IMR-90 (cell line): Measurements from ENCODE around the gene SASH1. TPM values are rescaled to one million over a fixed set of nuclear protein-coding genes. Genes with fewer than 3 reads are reported as not detected.

Experiments
- ATAC-seq: fragments of 200-7000 bp; cut with Tn5 transposase; 2 replicates; pipeline ENCODE4 v1.9.1; 2020; ENCODE audit warnings: low read depth, mild to moderate bottlenecking, moderate library complexity
- BruUV-seq: library from RNA; stranded (reverse); fragments of 400-500 nt; replicated peaks from 2 replicates; lab custom pipeline; 2021; lab: Mats Ljungman, UMichigan
- CTCF ChIA-PET: fragments of 300-600 bp; formaldehyde crosslinking; extraction: SDS; loops from one replicate; lab custom pipeline; 2021; ENCODE audit warnings: antibody characterized with exemption; lab: Yijun Ruan, JAX
- POLR2A ChIA-PET: fragments of 300-600 bp; sonication (Branson Sonifier 250); formaldehyde crosslinking; loops from one replicate; lab custom pipeline; 2022; ENCODE audit warnings: antibody characterized with exemption; ENCODE audit not compliant: unreplicated experiment; lab: Charles Lee
- DNase-seq: peaks from one replicate; pipeline ENCODE4 v3.0.0; 2013
- H2AFZ ChIP-seq: replicated peaks from 2 replicates; pipeline ENCODE3; 2013; ENCODE audit warnings: low read length, mild to moderate bottlenecking; ENCODE audit not compliant: poor library complexity
- H2AK5ac ChIP-seq: 2 replicates; pipeline ENCODE4 v1.6.1; 2013; ENCODE audit warnings: low read depth, low read length, inconsistent platforms
- H2AK9ac ChIP-seq: replicated peaks from 2 replicates; pipeline ENCODE3; 2013; ENCODE audit warnings: mild to moderate bottlenecking, low read depth, low read length, moderate library complexity; ENCODE audit not compliant: poor library complexity
- H2BK120ac ChIP-seq: 2 replicates; pipeline ENCODE4 v1.6.1; 2013; ENCODE audit warnings: low read depth, low read length, inconsistent platforms
- H2BK15ac ChIP-seq: 3 replicates; pipeline ENCODE4 v1.6.1; 2013; ENCODE audit warnings: low read depth, low read length, inconsistent platforms
- H2BK20ac ChIP-seq: 2 replicates; pipeline ENCODE4 v1.6.1; 2013; ENCODE audit warnings: low read depth, mild to moderate bottlenecking, inconsistent platforms, low read length, moderate library complexity
- H2BK5ac ChIP-seq: 2 replicates; pipeline ENCODE4 v1.6.1; 2013; ENCODE audit warnings: mild to moderate bottlenecking, low read depth, low read length, inconsistent platforms; ENCODE audit not compliant: poor library complexity, severe bottlenecking
- H3K14ac ChIP-seq: replicated peaks from 2 replicates; pipeline ENCODE4 v1.6.1; 2013; ENCODE audit warnings: low read depth, low read length, inconsistent platforms
- H3K18ac ChIP-seq: 2 replicates; pipeline ENCODE4 v1.6.1; 2013; ENCODE audit warnings: low read depth, low read length, control low read depth
- H3K23ac ChIP-seq: 2 replicates; pipeline ENCODE4 v1.6.1; 2013; ENCODE audit warnings: low read depth, low read length, inconsistent platforms
- H3K27ac ChIP-seq: 2 replicates; pipeline ENCODE4 v1.5.1; 2013; ENCODE audit warnings: mild to moderate bottlenecking, control low read depth, low read length; ENCODE audit not compliant: insufficient read depth
- H3K27me3 ChIP-seq: 2 replicates; pipeline ENCODE4 v1.6.1; 2013; ENCODE audit warnings: low read length; ENCODE audit not compliant: control insufficient read depth, insufficient read depth
- H3K36me3 ChIP-seq: 2 replicates; pipeline ENCODE4 v1.6.1; 2013; ENCODE audit warnings: low read length, mixed read lengths; ENCODE audit not compliant: control insufficient read depth, insufficient read depth
- H3K4ac ChIP-seq: 2 replicates; pipeline ENCODE4 v1.6.1; 2013; ENCODE audit warnings: low read depth, low read length, inconsistent platforms
- H3K4me1 ChIP-seq: 2 replicates; pipeline ENCODE4 v1.6.1; 2013; ENCODE audit warnings: low read length, mixed read lengths; ENCODE audit not compliant: control insufficient read depth, insufficient read depth
- H3K4me2 ChIP-seq: 2 replicates; pipeline ENCODE4 v1.6.1; 2013; ENCODE audit warnings: low read depth, mild to moderate bottlenecking, control low read depth, low read length, moderate library complexity
- H3K4me3 ChIP-seq: 2 replicates; pipeline ENCODE4 v1.5.1; 2013; ENCODE audit warnings: low read depth, mild to moderate bottlenecking, control low read depth, low read length, moderate library complexity; ENCODE audit not compliant: insufficient read depth
- H3K56ac ChIP-seq: 2 replicates; pipeline ENCODE4 v1.6.1; 2013; ENCODE audit warnings: low read length, inconsistent platforms; ENCODE audit not compliant: insufficient read depth; ENCODE audit errors: extremely low read depth
- H3K79me1 ChIP-seq, 2 experiments: 2 replicates each; pipeline ENCODE4 v1.6.1; 2013; ENCODE audit warnings: low read length in 2 of 2, inconsistent platforms in 1 of 2, low read depth in 1 of 2
- H3K9ac ChIP-seq: 2 replicates; pipeline ENCODE4 v1.6.1; 2013; ENCODE audit warnings: low read depth, low read length, control low read depth
- H3K9me1 ChIP-seq: 2 replicates; pipeline ENCODE4 v1.6.1; 2013; ENCODE audit warnings: low read length, inconsistent platforms; ENCODE audit not compliant: insufficient read depth
- H3K9me3 ChIP-seq: 2 replicates; pipeline ENCODE4 v1.6.1; 2013; ENCODE audit warnings: low read length; ENCODE audit not compliant: control insufficient read depth, insufficient read depth
- H4K20me1 ChIP-seq: 2 replicates; pipeline ENCODE4 v1.6.1; 2013; ENCODE audit warnings: low read length, inconsistent platforms; ENCODE audit not compliant: insufficient read depth
- H4K5ac ChIP-seq: 2 replicates; pipeline ENCODE4 v1.6.1; 2013; ENCODE audit warnings: mild to moderate bottlenecking, low read depth, low read length, control low read depth
- H4K8ac ChIP-seq, 2 experiments: 2 replicates each; pipeline ENCODE4 v1.6.1; 2013; ENCODE audit warnings: low read depth in 2 of 2, low read length in 2 of 2, control low read depth in 1 of 2, inconsistent platforms in 1 of 2
- H4K91ac ChIP-seq: 2 replicates; pipeline ENCODE4 v1.6.1; 2013; ENCODE audit warnings: low read depth, low read length, inconsistent platforms; ENCODE audit not compliant: insufficient read depth
- CTCF ChIP-seq: conservative IDR thresholded peaks from 2 replicates; pipeline ENCODE4 v1.5.1; 2012; ENCODE audit warnings: mild to moderate bottlenecking, low read depth, low read length, improper control_type of control experiment
- ELK1 ChIP-seq: fragments of 150-350 bp; IDR thresholded peaks from 2 replicates; pipeline ENCODE4 v1.6.1; 2016; ENCODE audit warnings: low read depth, mild to moderate bottlenecking, low read length, moderate library complexity, borderline replicate concordance
- FOS ChIP-seq: fragments of 150-350 bp; IDR thresholded peaks from 2 replicates; pipeline ENCODE4 v1.6.1; 2016; ENCODE audit warnings: low read depth, low read length
- MXI1 ChIP-seq: IDR thresholded peaks from 2 replicates; pipeline ENCODE4 v1.6.1; 2012; ENCODE audit warnings: low read depth, mild to moderate bottlenecking, low read length, moderate library complexity, borderline replicate concordance
- POLR2A ChIP-seq: IDR thresholded peaks from 2 replicates; pipeline ENCODE4 v1.6.1; 2012; ENCODE audit warnings: mild to moderate bottlenecking, low read depth, low read length
- RAD21 ChIP-seq: IDR thresholded peaks from 2 replicates; pipeline ENCODE4 v1.6.1; 2012; ENCODE audit warnings: low read length, improper control_type of control experiment
- SMC3 ChIP-seq: fragments of 150-350 bp; IDR thresholded peaks from 2 replicates; pipeline ENCODE4 v1.6.1; 2016; ENCODE audit warnings: low read depth, mild to moderate bottlenecking, antibody characterized with exemption, low read length, moderate library complexity
- WGBS, 2 experiments: methylation state at CpG; one replicate each; pipeline versions ENCODE4 v1.1.5 to v1.1.7; 2013; ENCODE audit warnings: missing lambda C conversion rate in 2 of 2; ENCODE audit not compliant: insufficient read length in 1 of 2; ENCODE audit errors: extremely low coverage in 2 of 2; 5-methylcytosine and 5-hydroxymethylcytosine counted together
- dilution Hi-C: fragments of 300-500 bp; cut with HindIII; formaldehyde crosslinking; loops from one replicate; pipeline ENCODE4 v1.14.3; 2018; ENCODE audit warnings: low sequenced_read_pairs; ENCODE audit not compliant: unreplicated experiment
- in situ Hi-C: fragments of 300-500 bp; cut with MboI; formaldehyde crosslinking; loops from 3 replicates; pipeline ENCODE4 v1.14.3; 2019; ENCODE audit warnings: low sequenced_read_pairs, inconsistent platforms, mixed read lengths
- intact Hi-C: fragments of 100-400 bp; cut with micrococcal nuclease; formaldehyde crosslinking; loops from 2 replicates; pipeline ENCODE4 v1.10.0; 2022
- polyA plus RNA-seq, 3 experiments: library from polyadenylated mRNA; depleted of rRNA; stranded (reverse); fragments of >200 nt; gene quantifications; 2 replicates each; pipeline ENCODE4 v1.2.3, GENCODE V29; 2012; ENCODE audit warnings: low replicate concordance in 1 of 3
- total RNA-seq: library from RNA; depleted of rRNA; stranded (reverse); fragments of >200 nt; gene quantifications from 2 replicates; pipeline ENCODE4 v1.2.3, GENCODE V29; 2012

SASH1 gene
- total and polyA plus RNA-seq, 2 of the 4 experiments (the other 2 are of a cell fraction): 11.6 to 16.5 TPM

- Histone ChIP-seq H2BK5ac (no peak overlapping the region), H3K27ac (no peak overlapping the region), H2BK15ac (no peak overlapping the region), H4K91ac (no peak overlapping the region), H3K4ac (no peak overlapping the region; the same call in 1 of the 2 replicates), H3K56ac (no peak overlapping the region), H3K23ac (no peak overlapping the region), H4K5ac (no peak overlapping the region), H3K27me3 (no peaks in the 10 kb centered on the region), H3K9me3 (no peaks in the 10 kb centered on the region), H3K4me2 (no peak overlapping the region), H3K9me1 (peaks cover 16% of the 10 kb centered on the region; the same call in 1 of the 2 replicates), H2BK20ac (no peak overlapping the region), H2AK5ac (no peak overlapping the region; the same call in 1 of the 2 replicates), H3K79me1 (peaks cover 26 to 67% of the 10 kb centered on the region in 2 experiments; a peak in 3 of 4 replicates), H2AFZ (no peak overlapping the region), H3K4me3 (no peak overlapping the region), H4K8ac (no peak overlapping the region), H2BK120ac (no peak overlapping the region), H3K14ac (no peak overlapping the region), H3K4me1 (peaks cover 25% of the 10 kb centered on the region), H3K36me3 (peaks cover 28% of the 10 kb centered on the region), H3K9ac (no peak overlapping the region), H3K18ac (no peak overlapping the region), H2AK9ac (no peak overlapping the region), H4K20me1 (no peaks in the 10 kb centered on the region)
- ChIA-PET CTCF (interaction anchor here (0.7 kb wide), 1 partner anchor 10 kb away, joined by 3 read pairs; no protein-coding TSS in a partner anchor), POLR2A (no interaction called here)
- dilution Hi-C loops: no loop called here
- intact Hi-C loops: no loop called here
- no peak for TF ChIP-seq FOS
- TF ChIP-seq ELK1: no peak
- no peak for TF ChIP-seq RAD21
- no peak for TF ChIP-seq CTCF
- no peak for TF ChIP-seq POLR2A
- no peak for TF ChIP-seq SMC3
- no peak for TF ChIP-seq MXI1
- ATAC-seq (no peak), DNase-seq (no peak)
- 85% methylated on average over 6 of the region's 12 CpGs; no CpG with 5 or more reads in 1 of the 2 experiments for WGBS, 2 experiments
- in situ Hi-C loops: no loop called here
- BruUV-seq: no TSS peak
Measured at GRCh38 chr6:148518511-148519156, 176.0 kb downstream of the SASH1 start.
